Effector memory CD8-positive, alpha-beta T cell (primary cell): ENCODE measurements around the gene CTSW.
"Not testable (repeated sequence)": the region's sequence is repeated elsewhere in the genome, so short reads cannot be mapped to it uniquely, and the experiment has no call there.

ENCODE experiments used
- ATAC-seq: fragments of 150-1000 bp; cut with Tn5 transposase; replicated peaks from 2 replicates; pipeline ENCODE4 v1.10.0; 2021; ENCODE audit warnings: mild to moderate bottlenecking, moderate library complexity
- DNase-seq, 3 experiments: peaks; one replicate each; pipeline ENCODE4 v3.0.0; 2021
- H3K27ac Mint-ChIP-seq, 2 donors: one replicate each; pipeline ENCODE4 v1.8.0; 2022; ENCODE audit warnings: mild to moderate bottlenecking in 2 of 2, mixed read lengths in 2 of 2, moderate library complexity in 2 of 2
- H3K27me3 Mint-ChIP-seq, 2 donors: one replicate each; pipeline ENCODE4 v1.8.0; 2022; ENCODE audit warnings: mixed read lengths in 2 of 2
- H3K36me3 Mint-ChIP-seq: one replicate; pipeline ENCODE4 v1.8.0; 2022; ENCODE audit warnings: mild to moderate bottlenecking, moderate library complexity, mixed read lengths; ENCODE audit not compliant: insufficient read depth
- H3K4me1 Mint-ChIP-seq, 2 donors: one replicate each; pipeline ENCODE4 v1.8.0; 2022; ENCODE audit warnings: low read depth in 2 of 2, mixed read lengths in 2 of 2
- H3K4me3 Mint-ChIP-seq, 2 donors: one replicate each; pipeline ENCODE4 v1.8.0; 2022; ENCODE audit warnings: mild to moderate bottlenecking in 2 of 2, mixed read lengths in 2 of 2, moderate library complexity in 2 of 2
- H3K9me3 Mint-ChIP-seq, 2 donors: one replicate each; pipeline ENCODE4 v1.8.0; 2022; ENCODE audit warnings: mixed read lengths in 2 of 2

The CTSW gene

DNA sequence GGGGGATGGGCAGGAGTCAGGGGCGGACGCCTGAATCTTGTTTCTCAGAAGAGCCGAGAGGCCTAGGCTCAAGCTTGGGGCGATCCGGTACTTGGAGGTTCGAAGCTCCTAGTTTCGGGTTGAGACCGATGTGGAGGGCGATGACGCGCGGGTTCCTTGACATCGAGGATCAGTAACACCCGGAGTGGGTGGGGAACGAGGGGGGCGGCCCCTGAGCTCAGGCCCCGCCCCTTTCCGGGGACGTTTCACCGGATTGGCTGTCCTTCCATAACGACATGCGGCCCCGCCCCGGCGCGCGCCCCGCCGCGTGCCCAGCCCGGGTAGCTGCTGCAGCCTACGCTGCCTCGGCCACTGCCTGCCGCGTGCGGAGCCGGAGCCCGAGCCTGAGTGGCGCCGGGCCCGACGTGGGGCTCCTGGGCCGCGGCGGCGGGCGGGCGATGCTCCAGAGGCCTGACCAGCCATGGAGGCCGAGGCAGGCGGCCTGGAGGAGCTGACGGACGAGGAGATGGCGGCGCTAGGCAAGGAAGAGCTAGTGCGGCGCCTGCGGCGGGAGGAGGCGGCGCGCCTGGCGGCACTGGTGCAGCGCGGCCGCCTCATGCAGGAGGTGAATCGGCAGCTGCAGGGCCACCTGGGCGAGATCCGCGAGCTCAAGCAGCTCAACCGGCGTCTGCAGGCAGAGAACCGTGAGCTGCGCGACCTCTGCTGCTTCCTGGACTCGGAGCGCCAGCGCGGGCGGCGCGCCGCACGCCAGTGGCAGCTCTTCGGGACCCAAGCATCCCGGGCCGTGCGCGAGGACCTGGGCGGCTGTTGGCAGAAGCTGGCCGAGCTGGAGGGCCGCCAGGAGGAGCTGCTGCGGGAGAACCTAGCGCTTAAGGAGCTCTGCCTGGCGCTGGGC, 10.9 kb downstream of the CTSW start, which contains the start of gene CCDC85B:
Gene CCDC85B (plus strand): TSS at position 350 of the 895 bp plus-strand sequence. CDS start 111 bp downstream, at position 461.
- H3K27me3 Mint-ChIP-seq, result no peaks in the 10 kb centered on the region
- ATAC-seq, result peak; percentile 71
- peak within 1 kb of the TSS; percentile 92 to 97 for H3K27ac Mint-ChIP-seq
- H3K4me3 Mint-ChIP-seq, result peak within 1 kb of the TSS; percentile 89 to 93
- H3K36me3 Mint-ChIP-seq, result peaks cover 35% of the 10 kb centered on the region
- H3K9me3 Mint-ChIP-seq, result no peaks in the 10 kb centered on the region
- DNase-seq, result peak; percentile 96 to 98 (median 98)
- peaks cover 51 to 59% of the 10 kb centered on the region in 2 donors for H3K4me1 Mint-ChIP-seq

DNA sequence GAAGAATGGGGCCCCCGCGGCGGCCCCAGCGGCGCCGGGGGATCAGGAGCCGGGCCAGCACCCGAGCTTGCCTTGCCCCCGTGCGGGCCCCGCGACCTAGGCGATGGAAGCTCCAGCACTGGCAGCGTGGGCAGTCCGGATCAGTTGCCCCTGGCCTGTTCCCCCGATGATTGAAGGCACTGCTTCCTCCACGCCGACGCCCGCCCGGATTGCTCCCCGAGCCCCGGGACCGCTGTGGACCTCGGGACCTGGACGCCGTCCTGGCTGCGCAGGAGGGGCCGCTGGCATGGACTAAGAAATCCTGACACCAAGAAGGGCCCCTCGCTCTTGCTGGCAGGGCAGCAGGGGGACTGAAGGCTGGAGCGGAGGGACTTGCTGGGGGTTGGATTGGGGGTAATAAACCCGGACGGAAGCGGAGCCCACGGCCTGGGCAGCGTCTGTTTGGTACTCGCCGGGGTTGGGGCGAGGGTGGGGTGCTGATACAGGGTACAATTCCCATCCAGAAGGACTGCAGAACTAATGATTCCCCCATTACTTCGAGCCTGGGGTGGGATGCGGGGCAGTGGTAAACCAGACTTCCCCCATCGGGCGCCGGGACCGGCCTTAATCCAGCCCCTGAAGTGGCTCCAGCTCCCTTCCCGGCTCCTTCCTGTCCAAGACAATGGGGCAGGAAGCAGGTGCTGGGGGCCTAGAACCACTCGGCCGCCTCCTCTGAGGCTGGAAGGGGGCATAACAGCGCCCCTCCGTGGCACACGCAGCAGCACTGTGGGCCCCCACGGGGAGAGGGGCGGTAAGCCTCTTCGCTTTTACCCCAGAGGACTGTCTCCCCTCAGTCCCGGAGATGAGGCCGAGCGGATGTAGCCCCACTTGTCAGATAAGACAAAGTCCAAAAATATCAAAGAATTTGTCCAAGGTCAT, 11.8 kb downstream of the CTSW start:
- Mint-ChIP-seq H3K4me1 (peaks cover 49 to 61% of the 10 kb centered on the region in 2 donors), H3K4me3 (peak overlapping the region; percentile 89 to 93), H3K27ac (peak overlapping the region; percentile 92 to 97), H3K36me3 (peaks cover 31% of the 10 kb centered on the region), H3K9me3 (no peaks in the 10 kb centered on the region), H3K27me3 (no peaks in the 10 kb centered on the region)
- ATAC-seq (no peak), DNase-seq (no peak)

DNA sequence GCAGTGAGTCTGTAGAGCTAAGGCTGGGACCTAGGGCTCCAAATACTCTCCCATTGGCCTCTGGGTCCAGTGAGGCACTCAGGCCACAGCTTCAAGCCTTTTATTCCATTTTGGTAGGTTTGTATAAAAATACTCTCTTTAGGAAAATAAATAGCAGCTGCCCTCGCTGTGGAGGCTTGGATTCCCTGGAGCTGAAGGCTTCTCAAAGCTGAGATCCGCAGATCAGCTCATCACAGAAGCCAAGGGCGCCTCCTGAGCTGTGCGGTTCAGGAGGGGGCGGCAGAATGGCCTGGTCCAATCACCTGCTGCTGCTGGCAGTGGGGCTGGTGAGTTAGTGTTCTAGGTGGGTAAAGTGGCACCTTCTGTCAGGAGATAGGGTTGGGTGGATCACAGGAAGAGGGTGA, 12.5 kb downstream of the CTSW start:
- Mint-ChIP-seq H3K36me3 (peaks cover 31% of the 10 kb centered on the region), H3K4me1 (peaks cover 44 to 56% of the 10 kb centered on the region in 2 donors), H3K27ac (peak overlapping the region; percentile 92 to 97), H3K4me3 (peak overlapping the region; percentile 89 to 93)
- H3K9me3 Mint-ChIP-seq, DNase-seq, ATAC-seq, H3K27me3 Mint-ChIP-seq: not testable (repeated sequence)

DNA sequence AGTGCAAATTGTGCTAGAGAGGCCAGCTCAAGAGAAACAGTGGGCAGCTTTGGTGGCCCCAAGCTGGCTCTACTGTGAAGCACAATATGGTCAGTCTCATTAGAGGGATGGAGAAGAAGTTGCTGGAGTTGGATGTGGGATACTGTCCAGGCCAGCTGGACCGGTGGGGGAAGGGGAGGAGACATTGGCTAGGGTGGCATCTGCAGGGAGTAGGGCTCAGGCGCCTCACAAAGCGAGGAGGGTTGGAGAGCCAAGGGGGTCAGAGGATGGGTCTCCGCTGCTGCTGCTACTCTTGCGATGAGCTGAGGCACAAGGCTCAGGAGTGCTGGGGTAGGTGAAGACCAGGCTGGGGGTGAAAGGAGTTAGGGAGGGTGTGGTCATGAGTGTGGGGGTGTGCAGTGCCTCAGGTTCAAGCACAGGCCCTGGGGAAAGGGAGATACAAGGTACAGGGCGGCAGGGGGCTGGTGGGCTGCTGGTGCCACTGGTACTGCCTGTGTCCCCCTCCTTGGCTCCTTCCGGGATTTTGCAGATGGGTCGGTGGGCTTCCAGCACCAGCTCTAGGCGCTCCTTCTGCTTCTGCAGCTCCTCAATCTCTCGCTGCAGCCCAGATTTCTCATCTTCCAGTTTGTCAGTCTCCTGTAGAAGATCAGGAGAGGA, 13.2 kb downstream of the CTSW start:
- H3K27ac Mint-ChIP-seq, result peak overlapping the region; percentile 92 to 97
- H3K9me3 Mint-ChIP-seq, result no peaks in the 10 kb centered on the region
- H3K36me3 Mint-ChIP-seq, result peaks cover 28% of the 10 kb centered on the region
- peaks cover 42 to 52% of the 10 kb centered on the region in 2 donors for H3K4me1 Mint-ChIP-seq
- DNase-seq, result no peak
- no peaks in the 10 kb centered on the region for H3K27me3 Mint-ChIP-seq
- H3K4me3 Mint-ChIP-seq, result peak overlapping the region; percentile 89 to 93
- ATAC-seq, result no peak

DNA sequence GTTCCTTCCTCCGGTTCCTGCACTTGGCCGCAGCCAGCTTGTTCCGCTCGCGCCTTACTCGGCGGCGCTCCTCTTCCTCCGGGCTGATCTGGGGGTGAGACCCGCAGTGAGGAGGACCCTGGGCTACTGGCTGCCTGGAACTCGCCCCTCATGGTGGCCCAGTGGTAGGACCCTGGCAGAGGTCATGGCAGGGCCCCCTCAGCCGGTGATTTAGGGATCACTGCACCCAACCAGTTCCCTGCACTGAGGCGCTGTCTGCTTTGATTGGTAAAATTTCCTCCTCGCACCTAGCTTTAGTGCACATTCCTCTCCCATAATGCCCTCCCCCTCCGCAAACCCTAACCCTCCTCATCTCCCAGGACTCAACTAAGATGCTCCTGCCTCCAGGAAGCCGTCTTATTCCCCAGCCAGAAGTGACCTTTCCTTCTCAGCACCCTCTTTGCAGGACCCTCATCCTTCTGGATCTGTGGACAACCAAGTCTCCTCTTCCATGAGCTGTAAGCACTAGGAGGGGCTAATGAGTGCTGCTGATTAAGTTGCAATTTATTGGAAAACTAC, 14.5 kb downstream of the CTSW start:
- peaks cover 34 to 42% of the 10 kb centered on the region in 2 donors for H3K4me1 Mint-ChIP-seq
- DNase-seq (no peak), ATAC-seq (peak; percentile 7)
- H3K36me3 Mint-ChIP-seq, result peaks cover 20% of the 10 kb centered on the region
- peak overlapping the region; percentile 89 to 93 for H3K4me3 Mint-ChIP-seq
- no peaks in the 10 kb centered on the region for H3K9me3 Mint-ChIP-seq
- H3K27me3 Mint-ChIP-seq, result no peaks in the 10 kb centered on the region
- H3K27ac Mint-ChIP-seq, result peak overlapping the region; percentile 87 to 92

DNA sequence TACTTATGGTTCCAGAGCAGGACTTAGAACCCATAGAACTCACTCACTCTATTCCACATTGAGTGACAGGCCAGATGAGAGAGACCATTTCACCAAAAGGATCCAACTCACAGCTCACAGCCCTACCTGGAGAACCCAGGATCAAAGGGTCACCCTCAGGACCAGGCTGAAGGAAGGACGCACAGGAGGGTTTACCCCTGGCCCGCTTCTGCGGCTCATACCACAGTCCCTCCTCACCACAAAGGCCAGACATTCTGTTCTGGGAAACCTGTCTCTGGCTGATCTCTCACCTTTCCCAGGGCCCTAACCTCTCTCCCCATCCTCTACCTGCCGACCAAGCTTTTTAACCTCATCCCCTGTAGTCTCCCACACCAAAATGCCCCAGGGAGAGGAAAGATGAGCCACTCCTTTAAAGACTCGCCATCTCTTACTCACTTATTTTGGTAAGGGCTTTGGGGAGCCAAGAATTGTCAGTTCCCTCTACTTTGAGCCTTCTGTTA, 15.9 kb downstream of the CTSW start:
- Mint-ChIP-seq H3K9me3 (no peaks in the 10 kb centered on the region), H3K36me3 (peaks cover 17% of the 10 kb centered on the region), H3K27ac (peak overlapping the region; percentile 28 to 51), H3K4me1 (peaks cover 21 to 31% of the 10 kb centered on the region in 2 donors), H3K4me3 (peak overlapping the region; percentile 22 to 62), H3K27me3 (no peaks in the 10 kb centered on the region)
- DNase-seq (no peak), ATAC-seq (no peak)

DNA sequence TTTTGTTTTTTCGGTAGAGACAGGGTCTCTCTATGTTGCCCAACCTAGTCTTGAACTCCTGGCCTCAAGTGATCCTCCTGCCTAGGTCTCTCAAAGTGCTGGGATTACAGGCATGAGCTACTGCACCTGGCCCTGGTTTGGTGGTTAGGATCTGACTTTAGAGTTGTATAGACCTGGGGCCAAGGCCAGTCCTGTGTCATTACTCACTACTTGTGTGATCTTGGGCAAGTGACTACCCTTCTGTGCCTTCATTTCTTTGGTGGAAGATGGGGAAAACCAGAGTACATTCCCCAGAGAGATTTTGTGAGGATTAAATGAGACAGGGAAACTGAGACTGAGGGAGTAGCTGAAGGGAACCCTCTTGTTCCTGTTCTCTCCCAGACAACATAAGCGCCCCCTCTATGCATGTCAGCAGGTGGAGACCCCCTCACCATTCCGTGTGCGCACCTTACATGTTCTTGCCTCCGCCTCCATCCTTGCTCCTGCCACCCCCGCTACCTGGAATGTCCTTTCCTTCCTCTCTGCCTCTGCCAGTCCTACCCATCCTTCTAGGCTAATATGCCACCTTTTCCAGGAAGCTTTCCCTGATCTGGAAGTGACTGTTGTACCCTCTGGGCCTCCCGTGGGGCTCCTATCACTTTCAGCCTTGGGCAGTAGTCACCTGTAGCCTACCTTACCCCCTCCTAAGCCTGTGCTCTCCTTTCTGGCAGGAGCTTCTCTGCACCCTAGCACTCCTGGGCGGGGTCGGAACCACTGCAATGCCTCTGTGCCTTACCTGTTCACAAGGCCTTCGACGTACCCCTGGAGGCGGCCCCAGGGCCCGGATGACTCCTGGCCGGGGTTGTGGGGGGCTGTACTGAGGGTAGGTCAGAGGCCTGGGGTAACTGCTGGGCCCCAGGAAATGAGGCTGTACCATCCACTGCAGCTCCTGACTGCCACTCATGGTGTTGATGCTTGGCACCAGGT, 16.7 kb downstream of the CTSW start:
- Mint-ChIP-seq H3K9me3 (no peaks in the 10 kb centered on the region), H3K36me3 (peaks cover 17% of the 10 kb centered on the region), H3K27me3 (no peaks in the 10 kb centered on the region), H3K27ac (peak overlapping the region; percentile 49 to 51), H3K4me3 (no peak overlapping the region), H3K4me1 (peaks cover 21 to 30% of the 10 kb centered on the region in 2 donors)
- no peak for DNase-seq
- no peak for ATAC-seq

DNA sequence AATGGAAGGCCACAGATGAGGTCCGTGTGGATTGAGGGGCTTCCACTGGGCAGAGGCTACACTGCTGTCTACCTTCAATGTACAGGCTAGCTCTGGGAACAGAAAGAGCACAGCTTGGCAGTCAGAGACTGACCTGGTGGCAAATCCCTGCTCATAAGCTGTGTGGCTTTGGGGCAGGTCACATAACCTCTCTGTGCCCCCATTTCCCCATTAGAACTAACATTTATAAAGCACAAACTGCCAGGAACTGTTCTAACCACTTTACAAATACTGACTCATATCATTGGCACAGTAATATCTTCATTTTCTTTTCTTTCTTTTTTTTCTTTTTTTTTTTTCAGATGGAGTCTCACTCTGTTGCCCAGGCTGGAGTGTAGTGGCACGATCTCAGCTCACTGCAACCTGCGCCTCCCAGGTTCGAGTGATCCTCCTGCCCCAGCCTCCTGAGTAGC, 17.4 kb downstream of the CTSW start:
- no peak for DNase-seq
- no peak for ATAC-seq
- peak overlapping the region in 1 of 2 donors; percentile 46 for H3K4me3 Mint-ChIP-seq
- H3K27me3 Mint-ChIP-seq, result no peaks in the 10 kb centered on the region
- H3K36me3 Mint-ChIP-seq, result peaks cover 15% of the 10 kb centered on the region
- H3K9me3 Mint-ChIP-seq, result no peaks in the 10 kb centered on the region
- H3K27ac Mint-ChIP-seq, result no peak overlapping the region
- H3K4me1 Mint-ChIP-seq, result peaks cover 24 to 27% of the 10 kb centered on the region in 2 donors

DNA sequence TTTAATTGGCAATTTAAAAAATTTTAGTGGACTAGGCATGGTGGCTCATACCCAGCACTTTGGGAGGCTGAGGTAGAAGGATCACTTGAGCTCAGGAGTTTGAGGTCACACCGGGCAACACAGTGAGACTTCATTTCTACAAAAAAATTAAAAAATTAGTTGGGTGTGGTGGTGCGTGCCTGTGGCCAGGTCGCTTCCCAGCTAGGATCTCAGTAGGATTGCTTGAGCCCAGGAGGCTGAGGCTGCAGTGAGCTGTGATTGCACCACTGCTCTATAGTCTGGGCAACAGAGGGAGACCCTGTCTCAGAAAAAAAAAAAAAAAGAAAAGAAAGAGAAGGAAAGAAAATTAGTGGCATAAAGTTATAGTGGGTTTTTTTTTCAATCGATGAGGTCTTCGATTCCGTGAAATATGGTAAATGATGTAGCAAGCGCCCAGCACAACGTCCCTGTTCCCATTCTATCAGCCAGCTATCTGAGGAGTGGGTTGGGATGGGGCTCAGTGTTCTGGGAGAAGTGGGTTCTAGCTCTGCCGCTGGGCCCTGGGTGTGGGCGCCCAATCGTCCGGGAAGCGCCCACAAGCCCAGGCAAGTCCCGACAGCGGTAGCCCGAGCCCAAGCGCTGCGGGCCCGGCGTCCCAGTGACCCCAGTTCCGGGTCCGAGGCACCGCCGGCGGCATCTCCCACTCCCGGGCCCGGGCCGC, 19.2 kb downstream of the CTSW start:
- peak overlapping the region; percentile 76 to 82 for H3K4me3 Mint-ChIP-seq
- ATAC-seq, result no peak
- H3K36me3 Mint-ChIP-seq, result peaks cover 15% of the 10 kb centered on the region
- no peaks in the 10 kb centered on the region for H3K27me3 Mint-ChIP-seq
- peak overlapping the region; percentile 65 to 82 for H3K27ac Mint-ChIP-seq
- peaks cover 19 to 20% of the 10 kb centered on the region in 2 donors for H3K4me1 Mint-ChIP-seq
- no peak for DNase-seq
- no peaks in the 10 kb centered on the region for H3K9me3 Mint-ChIP-seq

DNA sequence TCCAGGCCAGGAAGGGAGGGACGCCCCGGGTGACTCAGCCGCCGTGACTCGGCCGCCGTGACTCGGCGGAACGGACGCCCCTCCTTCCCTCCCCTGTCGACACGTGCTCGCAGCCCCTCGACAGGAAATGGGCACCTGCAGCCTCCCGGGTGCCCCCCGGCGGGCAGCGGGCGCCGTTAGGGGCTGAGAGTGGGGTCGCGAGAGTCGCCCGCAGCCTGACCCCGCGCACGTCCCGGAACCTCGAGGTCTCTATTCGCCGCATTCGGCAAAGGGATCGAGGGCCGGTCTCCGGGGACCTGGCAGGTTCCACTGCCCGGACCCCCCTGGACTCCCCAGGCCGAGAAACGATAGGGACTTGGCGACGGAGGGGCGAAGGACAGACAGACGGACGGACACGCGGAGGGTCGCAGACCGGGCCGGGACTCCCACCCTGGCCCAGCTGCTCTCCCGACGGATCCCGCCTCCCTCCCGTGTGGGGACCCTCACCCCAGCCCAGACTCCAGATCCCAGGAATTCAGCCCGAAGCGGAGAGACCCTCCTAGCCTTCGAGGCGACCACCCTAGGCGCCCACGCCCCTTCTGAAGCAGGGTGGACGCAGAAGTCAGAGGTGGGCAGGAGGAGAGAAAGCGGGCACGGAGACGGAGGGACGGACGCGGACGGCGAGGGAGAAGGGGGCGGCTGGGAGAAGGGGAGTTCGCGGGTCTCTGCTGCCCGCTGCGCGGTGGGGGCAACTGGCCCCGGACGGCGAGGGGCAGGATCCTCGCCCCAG, 19.9 kb downstream of the CTSW start:
- no peak for ATAC-seq
- no peaks in the 10 kb centered on the region for H3K27me3 Mint-ChIP-seq
- peak overlapping the region in 1 of 2 donors; percentile 65 for H3K27ac Mint-ChIP-seq

More for the DNA sequence above, 19.9 kb downstream of the CTSW start:
- peaks cover 18% of the 10 kb centered on the region for H3K36me3 Mint-ChIP-seq
- DNase-seq, result peak in 2 of 3 experiments; percentile 24 to 26
- peak overlapping the region; percentile 69 for H3K4me3 Mint-ChIP-seq
- H3K4me1 Mint-ChIP-seq, result peaks cover 12 to 14% of the 10 kb centered on the region in 2 donors
- H3K9me3 Mint-ChIP-seq, result no peaks in the 10 kb centered on the region
